Measurements from ENCODE around the gene KIF3C.
"Not testable (repeated sequence)": the region's sequence is repeated elsewhere in the genome, so short reads cannot be mapped to it uniquely, and the experiment has no call there.

DNA sequence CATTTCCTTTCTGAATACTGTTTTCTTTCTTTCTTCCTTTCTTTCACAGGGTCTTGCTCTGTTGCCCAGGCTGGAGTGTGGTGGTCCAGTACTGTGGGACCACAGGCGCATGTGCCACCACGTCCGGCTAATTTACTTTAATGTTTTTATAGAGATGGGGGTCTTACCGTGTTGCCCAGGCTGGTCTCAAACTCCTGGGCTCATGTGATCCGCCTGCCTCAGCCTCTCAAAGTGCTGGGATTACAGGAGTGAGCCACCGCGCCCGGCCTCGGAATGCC lies 68.7 kb downstream of the KIF3C start:
- TF ChIP-seq CTCF (IDR thresholded peaks at IDR 0.05; ENCODE audit: low read length); EZH2 (IDR thresholded peaks at IDR 0.05; ENCODE audit: borderline replicate concordance, low read length): not testable (repeated sequence)
